Measurements from ENCODE around the gene SLC10A6. TPM values are rescaled to one million over a fixed set of nuclear protein-coding genes. Genes with fewer than 3 reads are reported as not detected.

SLC10A6 gene
- total and polyA plus RNA-seq, 2 donors (not counting 3 experiments of a cell fraction or from before 2014, with no cell fraction given) = 0.04 TPM; not detected in 1

- POLR2A ChIA-PET = no interaction called here
- CTCF ChIA-PET = no interaction called here
- Histone ChIP-seq H3K27ac (ENCODE audit: insufficient read depth, low read depth, low read length) (no peak overlapping the region), H3K4me3 (replicated peaks in 1 of 3; ENCODE audit: insufficient read depth in 1 of 3, low read depth in 1 of 3, low read length in 3 of 3) (no peak overlapping the region), H2AFZ (ENCODE audit: low read depth, low read length) (peak overlapping the region; percentile 70), H3K27me3 (ENCODE audit: control insufficient read depth in 2 of 2, insufficient read depth in 2 of 2, low read length in 2 of 2) (peaks cover 0 to 2% of the 10 kb centered on the region in 2 experiments), H3K9me1 (replicated peaks; ENCODE audit: control insufficient read depth, extremely low read depth, insufficient read depth, low read length) (no peaks in the 10 kb centered on the region), H3K36me3 (ENCODE audit: control insufficient read depth in 2 of 2, extremely low read depth in 1 of 2, insufficient read depth in 2 of 2, low read length in 2 of 2) (no peaks in the 10 kb centered on the region), H3K4me1 (ENCODE audit: control insufficient read depth, extremely low read depth, insufficient read depth, low read length) (peaks cover 14% of the 10 kb centered on the region), H3K9me3 (replicated peaks; ENCODE audit: control insufficient read depth, insufficient read depth, low read length) (no peaks in the 10 kb centered on the region), H3K79me2 (ENCODE audit: control insufficient read depth, insufficient read depth, low read length) (no peaks in the 10 kb centered on the region), H3K4me2 (ENCODE audit: insufficient read depth, low read length) (peak overlapping the region; percentile 26), H4K20me1 (replicated peaks; ENCODE audit: control insufficient read depth, extremely low read depth, insufficient read depth, low read length) (no peaks in the 10 kb centered on the region), H3K9ac (replicated peaks; ENCODE audit: extremely low read depth, insufficient read depth, low read length) (no peak overlapping the region)
- no TSS peak for BruUV-seq (replicated peaks)
- FAIRE-seq = peak; percentile 94
- dilution Hi-C loops (cut with MboI; ENCODE audit: extremely low pct_ligation_motif_present, low sequenced_read_pairs) = no loop called here
- TF ChIP-seq FOS (IDR thresholded peaks at IDR 0.05; ENCODE audit: borderline replicate concordance, insufficient read depth, low read length) = peak; percentile 48
- TF ChIP-seq MYC (IDR thresholded peaks at IDR 0.05; ENCODE audit: low read depth, low read length) = no peak
- peak; percentile 65 for TF ChIP-seq POLR2AphosphoS5 (IDR thresholded peaks at IDR 0.05; ENCODE audit: insufficient read depth, low read depth, low read length)
- TF ChIP-seq EZH2 (IDR thresholded peaks at IDR 0.05; ENCODE audit: borderline replicate concordance, low read depth, low read length, severe bottlenecking) = no peak
- TF ChIP-seq GATA2 (IDR thresholded peaks at IDR 0.05; ENCODE audit: insufficient read depth, insufficient read length, low read depth, low read length) = peak; percentile 5
- TF ChIP-seq JUN (IDR thresholded peaks at IDR 0.05; ENCODE audit: borderline replicate concordance, insufficient read depth, insufficient read length, low read depth) = no peak
- no peak for TF ChIP-seq POLR2A (IDR thresholded peaks at IDR 0.05; ENCODE audit: low read depth, low read length)
- TF ChIP-seq CTCF (IDR thresholded peaks at IDR 0.05; ENCODE audit: extremely low read depth in 1 of 2, insufficient read depth in 1 of 2, low read depth in 1 of 2, low read length in 2 of 2) = no peak
- TF ChIP-seq MAX (IDR thresholded peaks at IDR 0.05; ENCODE audit: insufficient read depth, insufficient read length) = no peak
- DNase-seq (ENCODE audit: low read depth, low spot score) = peak; percentile 95
- intact Hi-C loops (cut with micrococcal nuclease) = loop anchor here (2.0 kb wide), 1 partner anchor 45 kb away; no protein-coding TSS in a partner anchor
These were observed 3.6 kb downstream of the SLC10A6 start for GRCh38 chr4:86845593-86845992.

Data from endothelial cell of umbilical vein (primary cell).